ENCODE data around the gene PAXX.

The PAXX gene

DNA sequence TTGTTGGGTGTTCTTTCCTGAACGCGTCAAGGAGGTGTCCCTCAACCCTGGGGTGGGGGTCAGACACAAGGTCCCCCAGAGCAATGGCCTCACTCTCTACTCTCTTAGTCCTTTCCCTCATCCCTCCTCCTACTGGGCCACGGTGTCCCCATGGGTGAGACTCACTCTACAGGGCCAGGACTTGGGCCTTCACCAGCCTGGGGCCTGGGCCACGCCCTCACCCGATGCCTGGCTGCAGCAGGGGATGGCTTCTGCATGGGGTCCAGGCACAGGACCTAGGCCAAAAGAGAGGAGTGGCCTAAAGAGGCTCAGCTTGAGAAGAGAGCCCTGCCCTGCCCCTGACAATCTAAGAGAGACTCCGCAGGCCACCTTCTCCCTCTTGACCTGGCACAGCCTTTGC, 34.3 kb upstream of the PAXX start:
- no peak for DNase-seq (ENCODE audit: low read depth)
- H3K4me3 ChIP-seq (ENCODE audit: low read depth, low read length), result no peak overlapping the region
- TF ChIP-seq, protein P1, sequence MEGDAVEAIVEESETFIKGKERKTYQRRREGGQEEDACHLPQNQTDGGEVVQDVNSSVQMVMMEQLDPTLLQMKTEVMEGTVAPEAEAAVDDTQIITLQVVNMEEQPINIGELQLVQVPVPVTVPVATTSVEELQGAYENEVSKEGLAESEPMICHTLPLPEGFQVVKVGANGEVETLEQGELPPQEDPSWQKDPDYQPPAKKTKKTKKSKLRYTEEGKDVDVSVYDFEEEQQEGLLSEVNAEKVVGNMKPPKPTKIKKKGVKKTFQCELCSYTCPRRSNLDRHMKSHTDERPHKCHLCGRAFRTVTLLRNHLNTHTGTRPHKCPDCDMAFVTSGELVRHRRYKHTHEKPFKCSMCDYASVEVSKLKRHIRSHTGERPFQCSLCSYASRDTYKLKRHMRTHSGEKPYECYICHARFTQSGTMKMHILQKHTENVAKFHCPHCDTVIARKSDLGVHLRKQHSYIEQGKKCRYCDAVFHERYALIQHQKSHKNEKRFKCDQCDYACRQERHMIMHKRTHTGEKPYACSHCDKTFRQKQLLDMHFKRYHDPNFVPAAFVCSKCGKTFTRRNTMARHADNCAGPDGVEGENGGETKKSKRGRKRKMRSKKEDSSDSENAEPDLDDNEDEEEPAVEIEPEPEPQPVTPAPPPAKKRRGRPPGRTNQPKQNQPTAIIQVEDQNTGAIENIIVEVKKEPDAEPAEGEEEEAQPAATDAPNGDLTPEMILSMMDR (IDR thresholded peaks at IDR 0.05; ENCODE audit: control insufficient read depth, extremely low read depth, insufficient read depth), result no peak

DNA sequence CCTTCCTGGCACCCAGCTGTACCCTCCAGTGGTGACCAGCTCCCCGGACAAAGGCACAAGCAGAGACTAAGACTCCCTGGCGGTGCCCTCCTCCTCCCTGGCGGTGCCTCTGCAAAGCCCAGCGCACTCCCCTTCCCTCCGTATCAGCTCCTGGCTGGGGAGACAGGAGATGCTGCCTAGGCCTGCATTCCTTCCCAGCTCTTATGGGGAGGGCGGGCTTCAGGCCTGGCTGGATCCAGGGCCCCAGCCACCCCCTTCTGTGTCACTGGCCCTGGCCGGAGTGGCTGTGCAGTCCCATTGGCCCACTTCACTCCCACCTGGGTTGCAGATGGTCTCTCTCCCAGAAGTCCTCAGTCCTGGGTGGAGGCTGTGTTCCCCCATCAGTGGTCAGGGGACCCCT, 33.7 kb upstream of the PAXX start:
- TF ChIP-seq, protein P1 (IDR thresholded peaks at IDR 0.05; ENCODE audit: control insufficient read depth, extremely low read depth, insufficient read depth), result no peak
- H3K4me3 ChIP-seq (ENCODE audit: low read depth, low read length), result no peak overlapping the region
- DNase-seq (ENCODE audit: low read depth), result no peak

- TF ChIP-seq, protein P1 (IDR thresholded peaks at IDR 0.05; ENCODE audit: control insufficient read depth, extremely low read depth, insufficient read depth), result no peak
- no peak for DNase-seq (ENCODE audit: low read depth)
- H3K4me3 ChIP-seq (ENCODE audit: low read depth, low read length), result no peak overlapping the region
These were observed 33.0 kb upstream of the PAXX start for GRCh38 chr9:136958898-136959850.

- DNase-seq (ENCODE audit: low read depth), result no peak
- H3K4me3 ChIP-seq (ENCODE audit: low read depth, low read length), result no peak overlapping the region
- TF ChIP-seq, protein P1 (IDR thresholded peaks at IDR 0.05; ENCODE audit: control insufficient read depth, extremely low read depth, insufficient read depth), result no peak
These were observed 31.8 kb upstream of the PAXX start for GRCh38 chr9:136960212-136960937.

DNA sequence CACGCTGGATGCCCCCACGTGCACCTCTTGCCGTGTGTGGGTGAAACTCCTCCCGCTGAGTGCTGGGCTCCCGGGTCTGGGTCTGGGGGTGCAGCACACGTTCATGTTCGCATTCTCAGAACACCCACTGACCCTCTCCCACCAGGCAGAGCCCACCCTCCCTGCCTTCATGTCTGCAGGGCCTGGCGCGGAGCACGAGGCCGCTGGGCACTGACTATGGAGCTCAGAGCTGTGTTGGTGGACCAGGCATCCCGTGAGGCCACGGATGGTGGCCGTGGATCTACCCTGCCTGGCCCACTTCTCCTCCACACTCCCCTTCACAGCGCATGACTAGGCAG, 31.3 kb upstream of the PAXX start:
- TF ChIP-seq, protein P1 (IDR thresholded peaks at IDR 0.05; ENCODE audit: control insufficient read depth, extremely low read depth, insufficient read depth), result no peak
- no peak overlapping the region for H3K4me3 ChIP-seq (ENCODE audit: low read depth, low read length)
- no peak for DNase-seq (ENCODE audit: low read depth)

DNA sequence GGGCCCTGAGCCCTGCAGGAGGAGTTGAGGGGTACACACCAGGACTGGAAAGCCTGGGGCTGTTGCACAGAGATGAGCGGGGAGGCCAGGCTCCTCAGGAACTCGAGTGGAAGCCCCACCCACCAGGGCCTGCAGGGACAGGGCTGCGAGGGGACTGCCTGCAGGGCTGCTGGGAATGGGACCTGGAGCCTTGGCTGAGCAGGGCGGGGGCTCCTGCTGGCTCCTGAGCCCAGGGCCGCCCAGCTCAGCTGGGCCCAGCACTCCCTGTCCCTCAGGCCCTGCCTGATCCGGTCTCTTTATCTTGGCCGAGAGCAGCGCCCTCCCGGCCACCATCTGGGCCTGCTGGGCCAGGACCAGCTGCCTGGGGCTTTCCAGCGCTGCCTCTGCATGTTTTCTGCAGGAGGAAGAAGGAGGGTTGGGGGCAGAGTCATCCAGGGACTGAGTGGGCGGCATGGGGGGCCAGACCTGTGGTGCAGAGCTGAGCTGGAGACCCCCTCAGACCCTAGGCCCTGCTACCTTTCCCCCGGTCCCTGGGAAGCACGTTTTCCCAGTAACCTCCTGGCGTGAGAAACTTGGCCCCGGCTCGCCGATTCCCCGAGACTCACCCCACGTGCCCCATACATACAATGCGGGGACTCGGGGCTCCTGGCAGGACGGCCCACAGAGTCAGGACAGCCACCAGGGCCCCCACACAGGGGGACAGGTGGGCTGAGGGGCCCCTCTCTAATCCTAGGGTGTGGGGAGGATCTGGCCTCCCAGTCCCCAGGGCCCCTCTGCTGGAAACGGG, 30.8 kb upstream of the PAXX start:
- TF ChIP-seq, protein P1 (IDR thresholded peaks at IDR 0.05; ENCODE audit: control insufficient read depth, extremely low read depth, insufficient read depth), result no peak
- DNase-seq (ENCODE audit: low read depth), result no peak
- H3K4me3 ChIP-seq (ENCODE audit: low read depth, low read length), result no peak overlapping the region

Measured in LNCaP clone FGC (cell line).